IPS DF 19.7 (cell line): ENCODE measurements around the gene INSR.
"Not testable (repeated sequence)": the region's sequence is repeated elsewhere in the genome, so short reads cannot be mapped to it uniquely, and the experiment has no call there.

ENCODE experiments used
- DNase-seq: peaks from one replicate; pipeline ENCODE4 v3.0.0-alpha.2; 2013; ENCODE audit warnings: low read depth, low spot score

The INSR gene

DNA sequence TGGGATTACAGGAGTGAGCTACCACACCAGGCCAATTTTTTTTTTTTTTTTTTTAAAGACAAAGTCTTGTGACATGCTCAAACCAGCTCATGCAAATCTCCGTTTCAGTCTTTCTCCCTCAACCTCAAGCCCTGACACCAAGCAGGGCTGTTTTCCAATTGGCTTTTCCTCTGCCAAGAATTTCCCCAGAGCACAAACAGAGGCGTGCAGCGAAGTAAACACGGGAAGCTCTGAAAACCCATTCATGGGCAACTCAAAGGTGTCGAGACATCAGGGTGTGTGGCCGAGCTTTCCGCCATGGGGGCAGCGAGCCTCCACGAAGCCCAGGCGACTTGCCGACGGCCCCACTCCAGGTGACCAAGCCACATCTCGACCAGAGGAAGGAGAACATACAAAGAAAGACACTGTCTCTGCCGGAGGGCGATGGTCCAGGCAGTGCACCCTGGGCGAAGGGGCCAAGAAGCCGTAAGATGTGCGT lies 70.0 kb downstream of the INSR start:
- DNase-seq = no peak

DNA sequence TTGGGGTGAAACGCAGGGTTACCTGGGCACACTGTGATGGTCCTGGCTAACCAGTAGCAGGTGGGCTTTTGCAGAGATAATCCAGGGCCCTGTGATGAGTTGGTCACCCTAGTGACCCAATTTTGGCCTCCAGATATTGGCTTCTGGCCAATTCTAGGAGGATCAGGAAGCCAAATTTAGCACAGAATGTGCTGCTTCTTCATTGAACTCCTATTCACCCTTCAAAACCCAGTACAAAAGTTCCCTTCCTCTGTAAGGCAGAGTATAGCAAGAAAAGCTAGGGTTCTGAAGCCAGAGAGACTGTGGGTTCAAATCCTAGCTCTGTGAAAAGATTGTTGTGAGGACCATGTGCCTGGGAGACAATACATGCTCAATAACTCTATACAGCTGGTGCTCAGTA lies 70.8 kb downstream of the INSR start:
- no peak for DNase-seq

DNA sequence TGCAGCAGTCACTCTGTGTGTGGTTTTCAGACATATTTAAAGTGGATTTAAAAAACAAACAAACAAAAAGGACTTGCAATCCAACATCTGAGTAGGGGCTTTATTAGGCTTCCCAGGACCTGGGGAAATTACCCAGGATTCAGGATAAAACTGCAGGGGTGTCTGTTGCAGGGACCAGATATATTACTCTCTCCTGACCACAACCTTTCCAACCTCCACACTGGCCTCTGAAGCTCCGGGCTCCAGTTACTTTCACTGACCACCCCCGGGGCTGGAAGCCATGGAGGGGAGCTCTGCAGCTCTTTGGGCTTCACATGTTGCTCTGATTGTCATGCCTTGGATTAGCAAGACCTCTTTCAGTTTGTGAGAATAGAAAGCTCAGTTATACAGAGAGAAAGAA lies 75.2 kb downstream of the INSR start:
- no peak for DNase-seq

DNA sequence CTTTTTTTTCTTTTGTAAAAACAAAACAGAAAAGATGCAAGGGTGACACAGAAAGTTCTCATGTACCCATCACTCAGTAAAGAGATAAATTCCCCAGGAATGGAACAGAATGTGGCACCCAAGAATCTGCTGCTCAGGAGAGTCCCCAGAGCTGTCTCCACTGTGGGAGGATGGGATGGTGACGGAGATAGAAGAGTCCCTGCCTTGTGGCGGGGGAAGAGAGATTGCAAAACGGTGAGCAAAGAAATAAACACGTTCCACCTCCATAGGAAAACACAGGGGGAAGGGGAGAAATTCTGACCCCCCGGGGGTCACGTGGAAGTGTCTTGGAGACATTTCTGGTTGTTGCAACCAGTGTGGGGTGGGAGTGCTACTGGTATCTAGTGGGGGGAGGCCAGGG lies 76.4 kb downstream of the INSR start:
- DNase-seq = no peak

DNA sequence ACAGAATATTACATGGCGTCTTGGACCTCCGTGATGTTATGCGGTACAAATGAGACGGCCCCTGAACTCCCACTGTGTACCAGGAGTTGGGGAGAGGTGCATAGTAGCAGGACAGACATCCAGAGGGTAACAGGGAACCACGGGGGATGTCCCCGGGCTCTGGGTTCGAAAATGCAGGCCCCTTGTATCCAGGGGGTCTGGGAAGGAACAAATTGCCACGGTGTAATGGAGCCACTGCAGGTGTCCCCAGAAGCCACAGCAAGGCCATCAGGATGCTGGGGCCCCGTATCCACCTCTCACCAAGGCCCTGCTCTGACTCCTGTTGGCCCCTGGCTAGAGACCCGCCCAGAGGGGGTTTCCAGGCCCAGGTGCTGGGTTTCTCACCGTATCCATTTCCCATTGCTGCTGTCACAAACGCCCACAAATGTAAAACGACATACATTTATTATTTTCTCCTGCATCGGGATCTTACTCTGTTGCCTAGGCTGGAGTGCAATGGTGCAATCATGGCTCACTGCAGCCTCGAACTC lies 77.8 kb downstream of the INSR start:
- DNase-seq = no peak

DNA sequence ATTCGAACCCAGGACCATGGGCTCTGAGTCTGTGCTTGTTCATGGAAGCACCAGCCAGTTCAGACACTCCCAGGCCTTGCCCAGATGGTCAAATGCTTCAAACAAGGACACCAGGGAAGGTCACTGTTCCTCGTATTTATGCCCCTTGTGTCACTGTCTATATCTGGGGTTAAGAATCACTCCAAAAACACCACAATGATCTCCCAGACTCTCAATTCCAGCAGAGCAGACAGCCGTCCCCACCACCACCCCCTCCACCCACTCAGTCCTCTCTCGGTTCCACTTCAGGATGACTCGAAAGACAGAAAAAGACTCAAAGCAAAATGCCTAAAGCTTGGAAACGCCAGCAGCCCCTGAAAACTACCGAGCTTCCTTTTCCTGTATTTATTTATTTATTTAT lies 79.0 kb downstream of the INSR start:
- no peak for DNase-seq

DNA sequence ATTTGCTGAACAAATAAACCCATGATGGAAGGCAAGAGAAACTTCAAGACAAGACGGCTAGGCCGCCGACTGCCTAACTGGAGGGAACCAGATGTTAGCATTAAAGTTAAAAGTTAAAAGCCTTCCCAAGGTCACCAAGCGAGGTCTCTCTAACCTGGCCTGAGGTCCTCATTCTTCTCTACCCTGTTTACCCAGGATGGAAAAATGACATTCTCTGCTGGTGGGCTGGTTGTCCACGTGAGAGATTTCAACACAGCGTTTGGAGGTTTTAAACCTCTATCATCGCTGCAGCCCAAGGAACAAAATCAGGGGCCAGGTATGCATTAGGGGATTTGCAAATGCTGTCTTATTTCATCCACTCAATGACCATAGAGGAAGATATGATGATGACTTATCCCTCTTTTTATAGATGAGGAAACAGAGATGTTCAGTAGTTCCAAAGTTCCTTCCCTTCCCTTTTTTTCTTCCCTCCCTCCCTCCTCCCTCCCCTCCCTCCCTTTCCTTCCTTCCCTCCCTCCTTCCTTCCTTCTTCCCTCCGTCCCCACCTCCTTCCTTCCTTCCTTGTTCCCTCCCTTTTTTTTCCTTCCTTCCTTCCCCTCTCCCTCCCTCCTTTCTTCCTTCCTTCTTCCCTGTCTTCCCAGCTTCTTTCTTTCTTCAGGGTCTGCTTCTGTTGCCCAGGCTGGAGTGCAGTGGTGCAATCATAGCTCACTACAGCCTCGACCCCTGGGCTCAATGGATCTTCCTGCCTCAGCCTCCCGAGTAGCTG lies 79.7 kb downstream of the INSR start:
- no peak for DNase-seq

DNA sequence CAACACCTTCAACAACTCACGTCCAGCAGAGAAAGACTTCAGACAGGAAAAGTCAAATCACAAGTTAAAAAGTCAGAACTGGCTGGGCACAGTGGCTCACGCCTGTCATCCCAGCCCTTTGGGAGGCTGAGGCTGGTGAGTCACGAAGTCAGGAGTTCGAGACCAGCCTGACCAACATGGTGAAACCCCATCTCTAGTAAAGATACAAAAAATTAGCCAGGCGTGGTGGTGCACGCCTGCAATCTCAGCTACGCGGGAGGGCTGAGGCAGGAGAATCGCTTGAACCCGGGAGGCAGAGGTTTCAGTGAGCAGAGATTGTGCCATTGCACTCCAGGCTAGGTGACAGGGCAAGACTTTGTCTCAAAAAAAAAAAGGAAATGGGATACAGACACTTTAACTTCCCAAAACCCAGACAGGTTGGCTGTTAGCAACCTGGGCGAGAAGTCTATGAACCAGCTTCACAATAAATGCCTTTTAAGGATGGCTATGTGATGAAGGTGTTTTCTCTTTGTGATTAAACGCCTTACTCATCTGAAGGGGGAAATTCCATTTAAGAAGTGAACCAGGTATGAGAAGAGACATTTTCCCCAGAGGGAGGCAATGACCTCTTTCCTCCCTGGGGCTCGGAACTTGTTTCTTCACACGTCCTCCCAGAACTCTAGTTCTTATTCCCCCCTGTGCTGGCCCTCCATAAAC lies 80.4 kb downstream of the INSR start:
- no peak for DNase-seq

DNA sequence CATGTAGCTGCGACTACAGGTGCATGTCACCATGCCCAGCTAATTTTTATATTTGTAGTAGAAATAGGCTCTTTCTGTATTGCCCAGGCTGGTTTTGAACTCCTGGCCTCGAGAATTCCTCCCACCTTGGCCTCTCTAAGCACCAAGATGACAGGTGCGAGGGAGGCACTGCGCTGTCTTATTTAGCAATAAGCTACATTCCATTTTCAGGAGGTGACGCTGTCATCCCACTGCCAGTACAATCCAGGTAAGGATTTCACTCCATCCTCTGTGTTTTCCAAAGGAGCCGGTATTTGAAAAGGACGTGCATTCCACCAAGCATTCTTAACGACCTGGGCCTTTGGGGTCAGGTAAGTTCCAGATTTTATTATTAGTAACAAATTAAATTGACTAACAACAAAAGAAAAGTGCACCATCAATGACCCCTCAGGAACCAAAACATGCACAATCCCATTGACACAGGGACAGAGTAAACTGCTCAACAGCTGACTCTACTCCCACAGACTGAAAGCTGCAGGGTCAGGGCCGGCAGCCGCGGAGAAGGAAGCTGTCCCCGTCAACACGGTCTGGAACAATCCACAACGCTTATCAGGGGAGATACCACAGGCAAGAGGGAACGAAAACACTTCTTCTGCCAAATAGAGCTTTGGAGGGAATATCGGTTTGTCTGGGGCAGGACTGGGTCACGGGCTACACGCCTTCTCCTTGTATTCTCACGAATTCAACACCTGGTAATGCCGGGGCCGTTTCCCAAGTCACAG lies 82.8 kb downstream of the INSR start:
- DNase-seq = no peak

DNA sequence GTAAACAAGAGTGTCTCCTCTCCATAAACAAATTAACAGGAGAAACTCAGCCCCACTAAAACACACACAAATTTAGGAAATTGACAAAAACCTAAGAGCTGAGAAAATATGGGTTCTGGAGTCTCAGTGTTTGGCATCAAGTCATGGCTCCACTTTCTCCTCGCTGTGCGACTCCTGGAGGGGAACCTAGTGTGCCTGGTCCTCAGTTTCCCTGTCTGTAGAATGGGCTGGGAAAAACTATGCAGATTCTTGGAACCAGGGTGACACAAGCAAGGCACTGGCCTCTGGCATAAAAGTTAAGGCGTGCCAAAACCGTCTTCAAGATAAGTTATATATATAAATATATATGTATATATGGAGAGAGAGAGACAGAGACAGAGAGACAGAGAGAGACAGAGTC lies 83.9 kb downstream of the INSR start:
- no peak for DNase-seq

DNA sequence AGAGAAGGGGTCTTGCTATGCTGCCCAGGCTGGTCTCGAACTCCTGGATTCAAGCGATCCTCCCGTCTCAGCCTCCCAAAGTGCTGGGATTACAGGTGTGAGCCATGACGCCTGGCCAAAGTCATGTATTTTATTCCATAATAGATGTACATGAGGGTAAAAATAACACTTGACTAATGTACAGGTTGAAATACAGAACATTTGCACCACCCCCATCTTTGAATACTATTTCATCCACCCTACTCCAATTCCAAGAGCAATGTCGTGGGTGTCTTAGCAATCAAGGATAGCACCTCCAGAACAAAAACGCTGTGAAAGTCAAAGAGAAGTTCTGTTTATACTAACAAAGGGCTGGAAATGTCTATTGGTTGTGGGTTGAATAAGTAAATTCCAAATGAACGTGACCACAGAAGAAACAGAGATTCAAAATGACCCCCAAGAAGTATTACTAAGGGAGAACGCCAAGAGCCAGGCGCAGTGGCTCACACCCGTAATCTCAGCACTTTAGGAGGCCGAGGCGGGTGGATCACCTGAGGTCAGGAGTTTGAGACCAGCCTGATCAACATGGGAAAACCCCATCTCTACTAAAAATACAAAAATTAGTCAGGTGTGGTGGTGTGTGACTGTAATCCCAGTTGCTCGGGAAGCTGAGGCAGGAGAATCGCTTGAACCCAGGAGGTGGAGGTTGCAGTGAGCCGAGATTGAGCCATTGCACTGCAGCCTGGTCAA lies 84.5 kb downstream of the INSR start:
- DNase-seq = not testable (repeated sequence)

DNA sequence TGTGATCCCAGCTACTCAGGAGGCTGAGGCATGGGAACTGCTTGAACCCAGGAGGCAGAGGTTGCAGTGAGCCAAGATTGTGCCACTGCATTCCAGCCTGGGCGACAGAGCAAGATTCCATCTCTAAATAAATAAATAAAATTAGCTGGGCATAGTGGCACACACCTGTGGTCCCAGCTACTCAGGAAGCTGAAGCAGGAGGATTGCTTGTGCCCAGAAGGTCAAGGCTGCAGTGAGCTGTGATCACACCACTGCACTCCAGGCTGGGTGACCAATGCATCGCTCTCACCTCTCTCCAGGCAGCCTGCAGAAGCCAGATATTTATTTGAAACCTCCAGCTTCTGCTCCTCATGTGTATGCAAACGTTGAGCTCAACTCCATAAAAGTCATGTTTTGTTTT lies 85.2 kb downstream of the INSR start:
- not testable (repeated sequence) for DNase-seq

DNA sequence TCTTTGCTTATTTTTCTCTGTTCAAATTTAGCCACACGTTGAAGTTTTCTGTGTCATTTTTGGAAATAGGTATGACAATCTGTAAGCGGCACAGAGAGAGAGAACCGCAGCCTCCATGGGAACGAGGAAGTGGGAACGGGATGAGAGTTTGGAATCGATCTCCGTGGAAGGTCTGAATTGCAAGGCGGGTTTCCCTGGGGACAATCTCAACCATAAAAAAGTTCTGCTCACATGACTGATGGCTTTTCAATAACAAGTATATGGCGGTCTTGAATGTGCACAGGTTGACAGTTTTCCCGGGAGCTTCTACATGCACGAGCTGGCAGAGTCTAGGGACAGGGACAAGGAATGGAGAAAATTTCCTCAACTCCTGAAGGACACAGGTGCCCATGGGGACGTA lies 90.9 kb downstream of the INSR start:
- DNase-seq = no peak

DNA sequence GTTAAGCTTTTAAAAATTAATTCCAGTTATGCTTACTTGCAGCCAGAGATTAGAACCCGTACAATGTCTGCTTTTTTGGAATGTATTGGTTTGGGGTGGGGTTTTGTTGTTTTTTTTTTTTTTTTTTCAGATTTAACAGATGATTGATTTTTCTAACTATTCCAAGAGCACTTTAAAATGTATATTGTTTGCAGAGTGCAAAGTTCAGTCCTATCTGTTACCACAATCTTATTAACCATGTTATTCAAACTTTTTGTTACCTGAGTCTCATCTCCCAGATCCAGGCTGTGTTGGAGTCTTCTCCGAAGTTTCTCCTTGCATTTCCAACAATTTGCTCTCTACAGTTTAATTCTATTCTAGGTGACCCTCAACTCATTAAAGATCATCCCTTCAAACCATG lies 91.3 kb downstream of the INSR start:
- DNase-seq = no peak

DNA sequence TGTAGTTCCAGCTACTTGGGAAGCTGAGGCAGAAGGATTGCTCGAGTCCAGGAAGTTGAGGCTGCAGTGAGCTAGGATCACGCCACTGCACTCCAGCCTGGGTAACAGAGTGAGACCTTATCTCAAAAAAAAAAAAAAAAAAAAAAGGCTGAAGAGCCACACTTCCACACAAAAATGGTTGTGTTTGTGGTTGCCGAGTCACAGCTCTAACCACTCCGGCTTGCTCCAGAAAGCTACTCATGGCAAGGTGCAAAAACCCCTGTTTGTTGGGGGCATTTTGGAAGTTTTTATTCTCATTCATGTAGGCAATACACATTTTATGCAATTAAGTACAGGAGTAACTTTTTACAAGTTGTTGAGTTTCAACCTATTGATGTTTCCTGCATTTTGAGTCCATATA lies 93.5 kb downstream of the INSR start:
- no peak for DNase-seq

DNA sequence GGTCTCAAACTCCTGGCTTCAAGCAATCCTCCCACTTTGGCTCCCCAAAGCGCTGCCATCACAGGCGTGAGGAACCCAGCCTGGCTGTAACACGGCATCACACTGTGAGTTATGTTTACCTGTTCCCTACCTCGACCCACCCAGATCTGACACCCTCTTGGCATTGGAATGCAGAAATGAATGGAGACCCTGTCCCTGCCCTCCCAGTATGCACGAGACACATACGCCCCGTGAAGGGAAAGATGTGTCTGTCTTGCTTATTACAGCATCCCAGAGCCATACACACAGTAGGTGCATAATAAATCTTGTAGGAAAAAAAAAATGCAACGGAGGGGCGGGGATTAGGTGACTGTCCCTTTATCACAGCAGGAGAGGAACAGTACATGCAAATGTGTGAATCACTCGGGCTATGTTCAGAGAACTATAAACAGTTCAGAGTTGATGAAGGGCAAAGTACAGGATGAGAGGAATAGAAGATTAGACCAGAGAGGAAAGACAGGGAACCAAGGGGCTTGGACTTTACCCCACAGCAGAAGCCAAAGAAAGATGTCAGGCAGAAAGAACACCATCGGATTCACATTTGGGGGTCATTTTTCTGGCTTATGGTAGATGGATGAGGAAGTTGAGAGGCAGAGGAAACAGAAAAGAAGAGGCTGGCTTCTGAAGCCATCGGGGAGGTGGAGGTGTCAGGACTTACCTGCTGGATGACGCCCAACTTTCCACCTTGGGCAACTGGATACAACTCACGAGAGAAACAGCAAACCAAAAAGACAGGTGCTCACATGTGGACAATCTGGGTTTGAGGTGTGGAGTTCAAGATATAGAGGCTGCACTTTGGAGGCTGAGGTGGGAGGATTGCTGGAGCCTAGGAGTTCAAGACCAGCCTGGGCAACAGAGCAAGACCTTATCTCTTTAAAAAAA lies 94.3 kb downstream of the INSR start:
- DNase-seq = no peak

DNA sequence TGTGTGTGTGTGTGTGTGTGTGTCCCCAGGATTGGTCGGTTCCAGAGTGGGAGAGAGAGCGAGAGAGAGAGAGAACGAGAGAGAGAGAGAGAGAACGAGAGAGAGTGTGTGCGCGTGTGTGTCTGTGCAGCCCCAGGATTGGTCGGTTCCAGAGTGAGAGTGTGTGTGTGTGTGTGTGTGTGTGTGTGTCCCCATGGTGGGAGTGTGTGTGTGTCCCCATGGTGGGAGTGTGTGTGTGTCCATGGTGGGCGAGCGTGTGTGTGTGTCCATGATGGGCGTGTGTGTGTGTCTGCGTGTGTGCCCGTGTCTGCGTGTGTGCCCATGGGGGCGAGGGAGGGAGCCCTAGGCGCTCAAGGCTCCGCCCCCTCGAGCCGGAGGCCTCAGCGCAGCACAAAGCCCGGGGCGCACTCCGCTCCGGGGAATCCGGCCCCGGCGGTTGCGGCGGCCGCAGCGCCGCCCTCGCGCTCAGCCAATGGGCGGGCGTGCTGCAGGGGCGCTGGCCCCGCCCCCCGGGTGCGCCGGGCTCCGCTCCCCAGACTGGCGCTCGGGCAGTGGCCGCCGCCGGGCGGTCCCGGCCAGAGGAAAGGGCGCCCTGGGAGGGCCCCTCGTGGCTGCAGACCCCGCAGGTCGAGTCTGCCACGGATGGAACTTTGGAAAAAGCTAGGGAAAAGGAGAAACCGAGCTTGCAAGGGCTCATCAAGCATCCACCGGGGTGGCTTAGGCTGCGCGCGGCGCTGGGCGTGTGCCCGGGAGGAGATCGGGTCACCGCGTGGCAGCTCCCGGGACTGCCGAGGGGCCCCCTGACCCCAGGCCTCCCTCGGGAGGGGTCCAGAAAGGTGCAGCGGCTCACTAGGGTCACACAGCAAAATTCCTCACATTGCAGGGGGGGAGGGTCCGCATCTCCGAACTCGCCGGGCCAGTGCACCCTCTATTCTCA lies 96.2 kb downstream of the INSR start:
- DNase-seq = peak; percentile 67

DNA sequence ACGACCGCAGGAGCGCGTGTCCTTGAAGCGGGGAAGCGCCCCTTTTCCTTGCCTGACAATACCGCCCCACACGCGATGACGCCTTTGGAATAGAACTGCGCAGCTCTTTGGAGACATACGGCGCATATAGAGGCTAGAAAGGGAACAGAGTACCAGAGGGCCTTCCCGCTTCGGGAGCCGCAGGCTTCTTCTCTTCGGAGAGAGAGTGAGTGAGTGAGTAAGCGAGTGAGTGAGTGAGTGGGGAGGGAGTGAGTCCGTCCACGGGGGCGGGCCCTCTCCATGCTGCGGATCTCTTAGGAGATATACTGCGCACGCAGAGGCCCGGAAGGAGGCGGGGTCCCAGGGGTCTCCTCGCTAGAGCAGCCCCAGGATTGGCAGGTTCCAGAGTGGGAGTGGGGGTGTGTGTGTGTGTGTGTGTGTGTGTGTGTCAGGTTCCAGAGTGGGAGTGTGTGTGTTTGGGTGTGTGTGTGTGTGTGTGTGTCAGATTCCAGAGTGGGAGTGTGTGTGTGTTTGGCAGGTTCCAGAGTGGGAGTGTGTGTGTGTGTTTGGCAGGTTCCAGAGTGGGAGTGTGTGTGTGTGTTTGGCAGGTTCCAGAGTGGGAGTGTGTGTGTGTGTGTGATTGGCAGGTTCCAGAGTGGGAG lies 97.0 kb downstream of the INSR start:
- DNase-seq = peak; percentile 61

DNA sequence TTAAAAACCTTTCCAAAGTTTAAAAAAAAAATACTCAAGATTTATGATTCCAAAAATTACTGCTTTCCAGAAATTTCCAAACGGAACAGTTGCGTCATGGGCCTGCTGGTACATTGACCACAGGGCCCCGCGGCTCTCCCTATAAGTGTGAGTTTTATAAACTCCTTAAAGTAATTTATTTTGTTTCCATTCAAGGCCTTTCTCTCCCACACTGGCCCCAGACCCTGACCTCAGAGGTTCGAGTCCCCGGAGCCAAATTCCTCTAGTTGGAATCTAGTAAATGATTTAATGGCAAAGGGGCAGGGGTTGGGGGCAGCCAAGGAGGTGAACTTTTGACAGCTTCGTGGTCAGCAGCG lies 97.5 kb downstream of the INSR start:
- no peak for DNase-seq
